GM19099 (cell line): Measurements from ENCODE around the gene SH3BGRL2.

Source experiments
- POLR2A ChIP-seq: IDR thresholded peaks from 3 replicates; pipeline ENCODE4 v1.6.1; 2011; ENCODE audit warnings: low read depth; ENCODE audit not compliant: insufficient read length; ENCODE audit errors: extremely low read depth

The SH3BGRL2 gene

GRCh38 chr6:79608334-79609224, 22.6 kb upstream of the SH3BGRL2 start:
- no peak for TF ChIP-seq POLR2A

GRCh38 chr6:79609225-79609595, 21.9 kb upstream of the SH3BGRL2 start:
- TF ChIP-seq POLR2A: no peak

- TF ChIP-seq POLR2A: no peak
Measured at GRCh38 chr6:79610306-79611009, 20.7 kb upstream of the SH3BGRL2 start.

GRCh38 chr6:79612457-79612856, 18.7 kb upstream of the SH3BGRL2 start:
- TF ChIP-seq POLR2A: no peak

GRCh38 chr6:79612918-79613317, 18.2 kb upstream of the SH3BGRL2 start:
- no peak for TF ChIP-seq POLR2A

- TF ChIP-seq POLR2A: no peak
Measured at GRCh38 chr6:79613912-79614311, 17.2 kb upstream of the SH3BGRL2 start.

- TF ChIP-seq POLR2A: no peak
Measured at GRCh38 chr6:79614326-79615305, 16.5 kb upstream of the SH3BGRL2 start.

- TF ChIP-seq POLR2A: no peak
Measured at GRCh38 chr6:79617518-79617941, 13.6 kb upstream of the SH3BGRL2 start.

- TF ChIP-seq POLR2A: no peak
Measured at GRCh38 chr6:79621579-79621978, 9.6 kb upstream of the SH3BGRL2 start.

GRCh38 chr6:79622364-79622763, 8.8 kb upstream of the SH3BGRL2 start:
- TF ChIP-seq POLR2A: no peak

- TF ChIP-seq POLR2A: no peak
Measured at GRCh38 chr6:79623106-79623505, 8.0 kb upstream of the SH3BGRL2 start.

- TF ChIP-seq POLR2A: no peak
Measured at GRCh38 chr6:79625746-79626145, 5.4 kb upstream of the SH3BGRL2 start.

- TF ChIP-seq POLR2A: no peak
Measured at GRCh38 chr6:79626811-79627210, 4.3 kb upstream of the SH3BGRL2 start.

- no peak for TF ChIP-seq POLR2A
Measured at GRCh38 chr6:79627422-79627821, 3.7 kb upstream of the SH3BGRL2 start.
